Rectal smooth muscle tissue (tissue), 1 donor: Measurements from ENCODE around the gene TMEM14A.
"Not testable (repeated sequence)": the region's sequence is repeated elsewhere in the genome, so short reads cannot be mapped to it uniquely, and the experiment has no call there.

Experiments used
- H3K27ac ChIP-seq: one replicate; pipeline ENCODE4 v1.7.0; 2013; ENCODE audit warnings: low read depth, low read length, inconsistent platforms
- H3K27me3 ChIP-seq: one replicate; pipeline ENCODE4 v1.7.0; 2013; ENCODE audit warnings: low read length; ENCODE audit not compliant: control insufficient read depth, insufficient read depth
- H3K36me3 ChIP-seq: one replicate; pipeline ENCODE4 v1.7.0; 2013; ENCODE audit warnings: low read length; ENCODE audit not compliant: control insufficient read depth, insufficient read depth
- H3K4me1 ChIP-seq: one replicate; pipeline ENCODE4 v1.7.0; 2013; ENCODE audit warnings: low read length; ENCODE audit not compliant: control insufficient read depth, insufficient read depth
- H3K4me3 ChIP-seq: one replicate; pipeline ENCODE4 v1.7.0; 2013; ENCODE audit warnings: low read length
- H3K9ac ChIP-seq: one replicate; pipeline ENCODE4 v1.7.0; 2013; ENCODE audit warnings: low read length

Gene TMEM14A

GRCh38 chr6:52712136-52712535, 41.2 kb downstream of the TMEM14A start:
- H3K4me3 ChIP-seq = no peak overlapping the region
- no peaks in the 10 kb centered on the region for H3K27me3 ChIP-seq
- no peak overlapping the region for H3K27ac ChIP-seq
- H3K36me3 ChIP-seq = no peaks in the 10 kb centered on the region
- no peaks in the 10 kb centered on the region for H3K4me1 ChIP-seq
- no peak overlapping the region for H3K9ac ChIP-seq

- not testable (repeated sequence) for H3K36me3 ChIP-seq, H3K4me1 ChIP-seq, H3K27ac ChIP-seq, H3K9ac ChIP-seq, H3K4me3 ChIP-seq, H3K27me3 ChIP-seq
Measured at GRCh38 chr6:52714761-52715160, 43.8 kb downstream of the TMEM14A start.

- Histone ChIP-seq H3K9ac (no peak overlapping the region), H3K27ac (no peak overlapping the region), H3K36me3 (no peaks in the 10 kb centered on the region)
Measured at GRCh38 chr6:52718550-52718949, 47.6 kb downstream of the TMEM14A start.

GRCh38 chr6:52720321-52720720, 49.4 kb downstream of the TMEM14A start:
- no peaks in the 10 kb centered on the region for H3K36me3 ChIP-seq
- H3K4me3 ChIP-seq = no peak overlapping the region
- H3K4me1 ChIP-seq = no peaks in the 10 kb centered on the region
- H3K27ac ChIP-seq = no peak overlapping the region
- H3K27me3 ChIP-seq = no peaks in the 10 kb centered on the region
- H3K9ac ChIP-seq = no peak overlapping the region

More at GRCh38 chr6:52718550-52718949, 47.6 kb downstream of the TMEM14A start:
- Histone ChIP-seq H3K27me3 (no peaks in the 10 kb centered on the region), H3K4me3 (no peak overlapping the region), H3K4me1 (no peaks in the 10 kb centered on the region)

- no peak overlapping the region for H3K9ac ChIP-seq
- H3K27ac ChIP-seq = no peak overlapping the region
- H3K27me3 ChIP-seq = no peaks in the 10 kb centered on the region
- H3K36me3 ChIP-seq = no peaks in the 10 kb centered on the region
- H3K4me1 ChIP-seq = no peaks in the 10 kb centered on the region
- no peak overlapping the region for H3K4me3 ChIP-seq
Measured at GRCh38 chr6:52724042-52724405, 53.1 kb downstream of the TMEM14A start.

- Histone ChIP-seq H3K4me1 (no peaks in the 10 kb centered on the region), H3K4me3 (no peak overlapping the region), H3K27ac (no peak overlapping the region), H3K9ac (no peak overlapping the region), H3K27me3 (no peaks in the 10 kb centered on the region), H3K36me3 (no peaks in the 10 kb centered on the region)
Measured at GRCh38 chr6:52724406-52725121, 53.7 kb downstream of the TMEM14A start.

- no peak overlapping the region for H3K9ac ChIP-seq
- no peaks in the 10 kb centered on the region for H3K27me3 ChIP-seq
- H3K27ac ChIP-seq = no peak overlapping the region
- H3K36me3 ChIP-seq = no peaks in the 10 kb centered on the region
- no peaks in the 10 kb centered on the region for H3K4me1 ChIP-seq
- H3K4me3 ChIP-seq = no peak overlapping the region
Measured at GRCh38 chr6:52725143-52725534, 54.2 kb downstream of the TMEM14A start.

GRCh38 chr6:52725535-52726192, 54.8 kb downstream of the TMEM14A start:
- Histone ChIP-seq H3K27me3 (no peaks in the 10 kb centered on the region), H3K4me3 (no peak overlapping the region), H3K36me3 (no peaks in the 10 kb centered on the region), H3K4me1 (no peaks in the 10 kb centered on the region), H3K27ac (no peak overlapping the region), H3K9ac (no peak overlapping the region)

GRCh38 chr6:52726193-52726542, 55.3 kb downstream of the TMEM14A start:
- Histone ChIP-seq H3K36me3 (no peaks in the 10 kb centered on the region), H3K27me3 (no peaks in the 10 kb centered on the region), H3K27ac (no peak overlapping the region), H3K9ac (no peak overlapping the region), H3K4me3 (no peak overlapping the region), H3K4me1 (no peaks in the 10 kb centered on the region)

- Histone ChIP-seq H3K4me3 (no peak overlapping the region), H3K27ac (no peak overlapping the region), H3K36me3 (no peaks in the 10 kb centered on the region), H3K4me1 (no peaks in the 10 kb centered on the region), H3K27me3 (no peaks in the 10 kb centered on the region), H3K9ac (no peak overlapping the region)
Measured at GRCh38 chr6:52726741-52727535, 56.0 kb downstream of the TMEM14A start.

GRCh38 chr6:52727908-52728307, 57.0 kb downstream of the TMEM14A start:
- no peak overlapping the region for H3K27ac ChIP-seq
- H3K9ac ChIP-seq = no peak overlapping the region
- no peaks in the 10 kb centered on the region for H3K4me1 ChIP-seq
- H3K36me3 ChIP-seq = no peaks in the 10 kb centered on the region
- H3K4me3 ChIP-seq = no peak overlapping the region
- no peaks in the 10 kb centered on the region for H3K27me3 ChIP-seq

GRCh38 chr6:52728394-52728793, 57.5 kb downstream of the TMEM14A start:
- Histone ChIP-seq H3K4me3 (no peak overlapping the region), H3K27me3 (no peaks in the 10 kb centered on the region), H3K9ac (no peak overlapping the region), H3K36me3 (no peaks in the 10 kb centered on the region), H3K27ac (no peak overlapping the region), H3K4me1 (no peaks in the 10 kb centered on the region)
